DND-41 (cell line): ENCODE data around the gene ATXN1.

Experiments used
- ATAC-seq: fragments of 200-7000 bp; cut with Tn5 transposase; 3 replicates; pipeline ENCODE4 v1.9.1; 2021; ENCODE audit warnings: low read depth; ENCODE audit not compliant: insufficient read depth
- DNase-seq: peaks from one replicate; pipeline ENCODE4 v3.0.0-alpha.2; 2020
- H2AFZ ChIP-seq: 2 replicates; pipeline ENCODE4 v1.6.0; 2012; ENCODE audit warnings: low read depth, low read length
- H3K27ac ChIP-seq: 2 replicates; pipeline ENCODE4 v1.5.1; 2012; ENCODE audit warnings: low read length, inconsistent platforms
- H3K27me3 ChIP-seq: fragments of 200-600 bp; sonication (generic); 2 replicates; pipeline ENCODE4 v1.6.0; 2012; ENCODE audit warnings: low read length, mild to moderate bottlenecking, inconsistent platforms; ENCODE audit not compliant: insufficient read depth, poor library complexity
- H3K36me3 ChIP-seq: 2 replicates; pipeline ENCODE4 v1.5.1; 2012; ENCODE audit warnings: low read length, inconsistent platforms; ENCODE audit not compliant: insufficient read depth
- H3K4me1 ChIP-seq: 2 replicates; pipeline ENCODE4 v1.5.1; 2012; ENCODE audit warnings: mild to moderate bottlenecking, low read length; ENCODE audit not compliant: insufficient read depth
- H3K4me2 ChIP-seq: 2 replicates; pipeline ENCODE4 v1.6.0; 2012; ENCODE audit warnings: mild to moderate bottlenecking, moderate library complexity, low read length, inconsistent platforms; ENCODE audit not compliant: insufficient read depth
- H3K4me3 ChIP-seq, 2 experiments: fragments of 200-600 bp in 1 of 2; shearing (Covaris generic) in 1 of 2; 2 replicates each; pipeline ENCODE4 v1.5.1; 2012 to 2016; ENCODE audit warnings: inconsistent platforms in 2 of 2, low read length in 2 of 2, mild to moderate bottlenecking in 2 of 2, low read depth in 1 of 2, moderate library complexity in 1 of 2
- H3K79me2 ChIP-seq: 2 replicates; pipeline ENCODE4 v1.6.0; 2012; ENCODE audit warnings: low read length, inconsistent platforms; ENCODE audit not compliant: insufficient read depth
- H3K9ac ChIP-seq: 2 replicates; pipeline ENCODE4 v1.6.0; 2012; ENCODE audit warnings: low read depth, mild to moderate bottlenecking, inconsistent platforms, low read length, moderate library complexity
- H3K9me3 ChIP-seq: 2 replicates; pipeline ENCODE4 v1.5.1; 2012; ENCODE audit warnings: low read length, moderate library complexity, mild to moderate bottlenecking, inconsistent platforms; ENCODE audit not compliant: insufficient read depth, severe bottlenecking
- H4K20me1 ChIP-seq: 2 replicates; pipeline ENCODE4 v1.6.0; 2012; ENCODE audit warnings: low read length; ENCODE audit not compliant: insufficient read depth
- CTCF ChIP-seq: IDR thresholded peaks from 2 replicates; pipeline ENCODE4 v1.5.1; 2012; ENCODE audit warnings: borderline replicate concordance, low read length, moderate library complexity, mild to moderate bottlenecking; ENCODE audit not compliant: poor library complexity, severe bottlenecking; ENCODE audit errors: extremely low read depth
- EZH2 ChIP-seq: IDR thresholded peaks from 3 replicates; pipeline ENCODE4 v1.6.1; 2012; ENCODE audit warnings: borderline replicate concordance, low read depth, mild to moderate bottlenecking, moderate library complexity, low read length, inconsistent platforms; ENCODE audit not compliant: severe bottlenecking

ATXN1 gene

GRCh38 chr6:16713597-16713996 is 47.7 kb downstream of the ATXN1 start:
- Histone ChIP-seq H3K9me3 (no peaks in the 10 kb centered on the region), H3K9ac (no peak overlapping the region), H3K27me3 (no peaks in the 10 kb centered on the region), H3K79me2 (no peaks in the 10 kb centered on the region), H4K20me1 (no peaks in the 10 kb centered on the region), H2AFZ (no peak overlapping the region), H3K4me1 (no peaks in the 10 kb centered on the region), H3K4me3 (no peak overlapping the region), H3K4me2 (no peak overlapping the region), H3K27ac (no peak overlapping the region), H3K36me3 (no peaks in the 10 kb centered on the region)
- TF ChIP-seq EZH2 (no peak), CTCF (no peak)
- ATAC-seq (no peak), DNase-seq (no peak)

DNA sequence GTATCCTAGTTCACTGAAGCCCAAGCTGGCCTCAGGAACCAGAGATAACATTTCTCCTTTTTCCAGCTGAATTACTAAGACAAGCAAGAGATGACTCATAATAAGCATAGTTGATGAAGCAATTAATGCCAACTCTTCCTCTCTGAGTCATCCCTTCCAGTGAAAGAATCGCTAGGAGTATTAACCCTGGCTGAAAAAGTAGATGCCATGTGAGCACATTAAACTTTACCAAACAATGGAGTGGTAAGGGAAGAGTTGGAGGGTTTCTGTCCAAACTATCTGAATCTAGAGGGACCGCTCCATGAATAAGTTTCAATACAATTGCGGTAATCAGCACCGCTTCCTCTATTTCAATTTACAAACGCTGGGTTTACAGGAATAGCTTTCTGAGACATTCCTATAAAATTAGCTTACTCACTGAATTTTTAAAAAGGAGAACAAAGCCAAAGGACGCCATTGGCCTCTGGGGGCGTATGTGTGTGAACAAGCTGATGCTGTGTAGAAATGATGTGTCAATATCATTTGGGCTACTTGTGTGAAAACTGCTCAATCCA is 48.3 kb downstream of the ATXN1 start:
- Histone ChIP-seq H3K36me3 (no peaks in the 10 kb centered on the region), H3K4me2 (no peak overlapping the region), H3K4me3 (no peak overlapping the region), H3K9me3 (no peaks in the 10 kb centered on the region), H2AFZ (no peak overlapping the region), H3K79me2 (no peaks in the 10 kb centered on the region), H3K27me3 (no peaks in the 10 kb centered on the region), H3K4me1 (no peaks in the 10 kb centered on the region), H3K27ac (no peak overlapping the region), H4K20me1 (no peaks in the 10 kb centered on the region), H3K9ac (no peak overlapping the region)
- DNase-seq (no peak), ATAC-seq (no peak)
- TF ChIP-seq EZH2 = no peak
- TF ChIP-seq CTCF = no peak

DNA sequence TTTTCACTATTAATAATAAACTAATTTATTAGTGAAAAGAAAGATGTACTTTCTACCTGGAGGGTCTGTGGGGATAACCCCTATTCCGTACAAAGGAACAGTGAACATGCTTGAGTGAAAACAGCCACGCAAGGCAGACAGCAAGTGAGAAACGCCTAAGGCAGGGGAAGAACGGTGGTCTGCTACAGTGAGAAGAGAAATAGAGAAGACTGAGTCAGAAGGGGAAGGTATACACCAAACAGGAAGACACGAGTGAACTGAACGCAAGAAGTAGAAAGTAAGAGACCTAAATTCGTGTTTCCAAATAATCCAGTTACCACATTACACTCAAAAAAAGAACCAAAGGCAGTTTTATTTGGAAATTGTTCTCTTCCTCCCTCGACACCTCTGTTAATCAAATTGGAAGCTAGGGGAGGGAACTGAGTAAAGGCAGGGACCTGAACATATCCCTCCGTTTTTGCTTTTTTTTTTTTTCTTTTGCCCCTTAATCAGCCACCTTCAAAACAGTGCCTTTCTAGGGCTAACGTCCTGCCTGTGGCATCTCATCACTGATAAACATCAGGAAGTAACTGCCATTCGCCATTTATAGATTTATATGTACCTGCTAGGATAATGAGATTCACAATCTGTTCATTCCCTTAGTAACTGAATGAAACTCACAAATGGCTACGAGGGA is 48.9 kb downstream of the ATXN1 start:
- no peak for TF ChIP-seq CTCF
- no peak for TF ChIP-seq EZH2
- no peaks in the 10 kb centered on the region for H4K20me1 ChIP-seq
- no peak overlapping the region for H3K4me2 ChIP-seq
- no peak overlapping the region for H3K27ac ChIP-seq
- no peaks in the 10 kb centered on the region for H3K36me3 ChIP-seq
- no peak overlapping the region for H2AFZ ChIP-seq
- DNase-seq (no peak), ATAC-seq (no peak)
- H3K4me3 ChIP-seq = no peak overlapping the region
- no peaks in the 10 kb centered on the region for H3K79me2 ChIP-seq
- H3K4me1 ChIP-seq = no peaks in the 10 kb centered on the region
- no peaks in the 10 kb centered on the region for H3K9me3 ChIP-seq
- H3K27me3 ChIP-seq = no peaks in the 10 kb centered on the region
- no peak overlapping the region for H3K9ac ChIP-seq
